HG02571 (cell line): Measurements from ENCODE around the gene HBB.

ENCODE experiments used
- ATAC-seq: cut with Tn5 transposase; IDR thresholded peaks from one replicate; pipeline ENCODE4 v1.9.1; 2021; ENCODE audit warnings: mild to moderate bottlenecking, moderate library complexity; ENCODE audit not compliant: unreplicated experiment

The HBB gene

DNA sequence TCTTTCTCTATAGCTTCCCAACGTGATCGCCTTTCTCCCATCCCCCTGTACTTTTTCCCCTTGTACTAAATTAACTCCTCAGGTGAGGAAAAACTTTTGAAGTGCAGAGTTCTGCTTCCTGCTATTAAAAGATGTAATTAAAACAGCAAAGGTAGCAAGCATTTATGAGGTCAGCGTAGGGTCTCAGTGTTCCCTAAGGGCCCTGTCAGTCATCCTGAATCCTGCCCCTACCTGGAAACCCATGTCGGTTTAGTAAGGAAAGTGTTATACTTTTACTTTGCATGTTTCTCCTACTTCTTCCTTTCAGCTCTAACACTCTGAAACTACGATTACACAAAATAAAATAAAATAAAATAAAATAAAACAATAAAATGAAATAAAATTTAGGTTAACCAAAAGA is 1.3 kb upstream of the HBB start:
- ATAC-seq, result no peak

- no peak for ATAC-seq
Measured at GRCh38 chr11:5227681-5228080, 810 bp upstream of the HBB start.

- ATAC-seq, result no peak
Measured at GRCh38 chr11:5225480-5225871, 1.4 kb downstream of the HBB start.

DNA sequence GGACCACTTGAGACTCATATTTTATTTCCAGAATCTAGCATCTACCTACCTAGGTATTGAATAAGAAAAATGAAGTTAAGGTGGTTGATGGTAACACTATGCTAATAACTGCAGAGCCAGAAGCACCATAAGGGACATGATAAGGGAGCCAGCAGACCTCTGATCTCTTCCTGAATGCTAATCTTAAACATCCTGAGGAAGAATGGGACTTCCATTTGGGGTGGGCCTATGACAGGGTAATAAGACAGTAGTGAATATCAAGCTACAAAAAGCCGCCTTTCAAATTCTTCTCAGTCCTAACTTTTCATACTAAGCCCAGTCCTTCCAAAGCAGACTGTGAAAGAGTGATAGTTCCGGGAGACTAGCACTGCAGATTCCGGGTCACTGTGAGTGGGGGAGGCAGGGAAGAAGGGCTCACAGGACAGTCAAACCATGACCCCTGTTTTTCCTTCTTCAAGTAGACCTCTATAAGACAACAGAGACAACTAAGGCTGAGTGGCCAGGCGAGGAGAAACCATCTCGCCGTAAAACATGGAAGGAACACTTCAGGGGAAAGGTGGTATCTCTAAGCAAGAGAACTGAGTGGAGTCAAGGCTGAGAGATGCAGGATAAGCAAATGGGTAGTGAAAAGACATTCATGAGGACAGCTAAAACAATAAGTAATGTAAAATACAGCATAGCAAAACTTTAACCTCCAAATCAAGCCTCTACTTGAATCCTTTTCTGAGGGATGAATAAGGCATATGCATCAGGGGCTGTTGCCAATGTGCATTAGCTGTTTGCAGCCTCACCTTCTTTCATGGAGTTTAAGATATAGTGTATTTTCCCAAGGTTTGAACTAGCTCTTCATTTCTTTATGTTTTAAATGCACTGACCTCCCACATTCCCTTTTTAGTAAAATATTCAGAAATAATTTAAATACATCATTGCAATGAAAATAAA is 2.1 kb downstream of the HBB start:
- no peak for ATAC-seq

DNA sequence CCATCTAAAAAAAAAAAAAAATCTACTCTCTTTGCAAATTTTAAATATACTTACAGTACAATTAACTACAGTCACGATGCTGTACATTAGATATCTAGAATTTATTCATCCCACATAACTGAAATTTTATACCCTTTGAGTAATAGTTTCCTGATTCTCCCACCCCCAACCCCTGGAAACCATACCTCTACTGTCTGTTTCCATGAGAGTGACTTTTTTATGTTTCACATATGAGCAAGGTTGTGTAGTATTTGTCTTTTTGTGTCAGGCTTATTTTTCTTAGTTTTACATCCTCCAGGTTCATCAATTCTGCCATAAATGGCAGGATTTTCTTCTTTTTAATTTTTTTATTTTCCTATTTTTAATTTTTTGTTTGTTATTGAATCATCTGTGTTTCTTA is 3.2 kb downstream of the HBB start:
- no peak for ATAC-seq

- ATAC-seq, result no peak
Measured at GRCh38 chr11:5223146-5223545, 3.7 kb downstream of the HBB start.

- ATAC-seq, result no peak
Measured at GRCh38 chr11:5210376-5210885, 16.4 kb downstream of the HBB start.

- ATAC-seq, result no peak
Measured at GRCh38 chr11:5204787-5205186, 22.1 kb downstream of the HBB start.

GRCh38 chr11:5203366-5203765 is 23.5 kb downstream of the HBB start:
- ATAC-seq, result no peak

- no peak for ATAC-seq
Measured at GRCh38 chr11:5200582-5200981, 26.3 kb downstream of the HBB start, which contains the start of gene OR51V1. Gene OR51V1, minus strand, starts transcription at chr11:5200682. Its CDS starts 0 bp downstream, at chr11:5200682.

DNA sequence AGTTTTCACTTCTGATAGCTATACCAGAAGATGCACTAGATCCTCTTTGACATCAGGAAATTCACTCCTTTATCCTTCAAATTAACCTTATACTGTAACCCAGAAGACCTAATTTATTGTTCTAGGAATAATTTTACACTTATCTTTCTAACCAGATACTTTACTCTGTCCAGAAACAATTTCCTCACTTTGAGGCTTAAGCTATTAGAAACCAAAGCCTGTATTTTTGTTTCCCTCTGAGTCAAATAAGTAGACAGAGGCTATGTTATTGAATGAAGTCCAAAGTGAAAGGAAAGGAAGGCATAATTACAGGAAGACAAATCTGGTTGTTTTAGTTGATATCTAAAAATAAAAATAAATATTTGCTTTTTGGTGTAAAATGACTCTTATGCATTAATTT is 28.6 kb downstream of the HBB start:
- no peak for ATAC-seq

DNA sequence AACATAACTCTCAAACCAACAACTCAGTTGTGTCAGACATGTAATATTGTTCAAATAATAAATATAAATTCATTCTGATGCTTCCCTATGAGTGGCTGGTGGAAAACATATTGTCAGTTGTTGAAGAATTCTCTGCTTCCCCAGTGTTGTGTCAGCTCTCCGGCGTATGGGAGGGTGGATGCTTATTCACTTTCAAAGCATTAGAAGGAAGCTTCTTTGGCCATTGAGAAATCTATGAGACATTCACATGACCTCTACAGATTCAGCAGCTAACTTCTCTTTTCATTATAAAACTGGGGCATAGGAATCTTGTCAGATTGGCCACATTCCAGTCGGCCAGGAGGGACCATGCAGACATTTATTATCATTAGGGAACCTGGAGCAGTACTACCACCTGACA is 29.3 kb downstream of the HBB start:
- ATAC-seq, result no peak

DNA sequence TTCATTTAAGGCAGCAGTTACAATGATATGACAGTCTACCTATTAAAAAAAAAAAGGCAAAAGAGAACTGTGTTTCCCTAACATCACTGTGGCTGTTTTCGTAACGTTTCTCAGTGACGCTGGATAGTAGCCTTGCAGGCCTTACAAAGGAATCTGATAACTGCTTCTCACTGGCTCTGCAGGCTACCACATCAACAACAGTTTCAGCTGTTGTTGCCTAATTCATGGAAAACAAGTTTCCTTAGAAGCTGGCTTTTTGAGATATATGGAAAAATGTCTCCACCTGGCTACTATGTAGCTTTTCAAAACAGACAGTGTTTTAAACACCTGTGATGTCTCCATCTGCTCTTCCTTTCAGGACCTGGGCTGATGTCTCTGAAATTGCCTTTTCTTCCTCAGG is 30.1 kb downstream of the HBB start:
- no peak for ATAC-seq

GRCh38 chr11:5196067-5196466 is 30.8 kb downstream of the HBB start:
- no peak for ATAC-seq

GRCh38 chr11:5192738-5193137 is 34.1 kb downstream of the HBB start:
- ATAC-seq, result no peak

- ATAC-seq, result no peak
Measured at GRCh38 chr11:5188201-5188600, 38.7 kb downstream of the HBB start.

GRCh38 chr11:5178046-5178837 is 48.6 kb downstream of the HBB start:
- no peak for ATAC-seq
